OCI-LY1 (cell line): ENCODE data around the gene G6PC3.

Experiments used
- EZH2 ChIP-seq: fragments of 200-600 bp; sonication (generic), shearing (Covaris generic); IDR thresholded peaks from 2 replicates; pipeline ENCODE4 v1.8.0; 2017; ENCODE audit warnings: borderline replicate concordance, mixed run types, mild to moderate bottlenecking, antibody characterized with exemption, low read length, moderate library complexity, mixed read lengths
- TF ChIP-seq, protein P1 (sequence below): fragments of 200-600 bp; sonication (generic), shearing (Covaris generic); IDR thresholded peaks from 2 replicates; pipeline ENCODE4 v1.5.1; 2017; ENCODE audit warnings: mild to moderate bottlenecking, antibody characterized with exemption, low read length, moderate library complexity, mixed read lengths

DNA sequence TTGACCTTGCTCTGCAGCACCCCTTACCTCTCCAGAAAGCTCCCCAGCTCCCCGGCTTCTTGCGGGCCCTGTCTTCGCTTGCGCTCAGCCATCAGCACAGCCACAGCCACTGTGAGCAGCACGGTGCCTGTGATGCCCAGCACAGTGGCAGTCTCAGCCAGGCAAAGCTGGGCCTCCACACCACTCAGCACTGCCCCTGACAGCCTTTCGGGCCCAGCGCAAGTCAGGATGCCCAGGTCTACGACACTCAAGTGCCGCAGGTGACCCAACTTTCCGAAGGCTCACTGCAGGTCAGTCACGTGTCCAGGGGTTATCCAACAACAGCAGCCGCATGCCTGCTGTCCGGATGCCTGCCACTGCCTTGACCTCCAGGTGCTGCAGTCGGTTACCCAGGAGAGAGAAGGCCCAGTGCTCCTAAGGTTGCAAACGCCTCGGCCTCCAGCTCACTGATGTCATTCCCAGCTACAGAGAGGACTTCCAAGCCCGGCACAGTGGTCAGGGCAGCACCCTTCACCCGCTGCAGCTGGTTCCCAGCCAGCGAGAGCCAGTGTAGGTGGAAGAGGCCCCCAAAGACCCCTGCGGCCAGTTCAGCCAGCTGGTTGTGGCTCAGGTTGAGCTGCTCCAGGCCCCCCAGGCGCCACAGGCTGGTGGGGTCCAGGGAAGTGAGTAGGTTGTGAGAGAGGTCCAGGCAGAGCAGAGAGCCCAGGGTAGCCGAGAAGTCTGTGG, 46.8 kb upstream of the G6PC3 start:
- TF ChIP-seq, protein P1, sequence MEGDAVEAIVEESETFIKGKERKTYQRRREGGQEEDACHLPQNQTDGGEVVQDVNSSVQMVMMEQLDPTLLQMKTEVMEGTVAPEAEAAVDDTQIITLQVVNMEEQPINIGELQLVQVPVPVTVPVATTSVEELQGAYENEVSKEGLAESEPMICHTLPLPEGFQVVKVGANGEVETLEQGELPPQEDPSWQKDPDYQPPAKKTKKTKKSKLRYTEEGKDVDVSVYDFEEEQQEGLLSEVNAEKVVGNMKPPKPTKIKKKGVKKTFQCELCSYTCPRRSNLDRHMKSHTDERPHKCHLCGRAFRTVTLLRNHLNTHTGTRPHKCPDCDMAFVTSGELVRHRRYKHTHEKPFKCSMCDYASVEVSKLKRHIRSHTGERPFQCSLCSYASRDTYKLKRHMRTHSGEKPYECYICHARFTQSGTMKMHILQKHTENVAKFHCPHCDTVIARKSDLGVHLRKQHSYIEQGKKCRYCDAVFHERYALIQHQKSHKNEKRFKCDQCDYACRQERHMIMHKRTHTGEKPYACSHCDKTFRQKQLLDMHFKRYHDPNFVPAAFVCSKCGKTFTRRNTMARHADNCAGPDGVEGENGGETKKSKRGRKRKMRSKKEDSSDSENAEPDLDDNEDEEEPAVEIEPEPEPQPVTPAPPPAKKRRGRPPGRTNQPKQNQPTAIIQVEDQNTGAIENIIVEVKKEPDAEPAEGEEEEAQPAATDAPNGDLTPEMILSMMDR, result no peak
- no peak for TF ChIP-seq EZH2
